Esophagus muscularis mucosa (tissue), 4 donors: Measurements from ENCODE around the gene OMA1. TPM values are rescaled to one million over a fixed set of nuclear protein-coding genes. Genes with fewer than 3 reads are reported as not detected.
"Not testable (repeated sequence)": the region's sequence is repeated elsewhere in the genome, so short reads cannot be mapped to it uniquely, and the experiment has no call there.

Experiments
- DNase-seq: peaks from one replicate; pipeline ENCODE4 v3.0.0-alpha.2; 2017; ENCODE audit errors: extremely low spot score
- H3K27ac ChIP-seq, 4 donors: fragments of 200-600 bp; sonication (generic); replicated peaks in 1 of 4; 1 replicate in 3 of 4; 2 replicates in 1 of 4; pipeline ENCODE4 v1.5.1; 2016 to 2019; ENCODE audit warnings: mild to moderate bottlenecking in 1 of 4
- H3K27me3 ChIP-seq, 4 donors: fragments of 200-600 bp; sonication (generic); one replicate each; pipeline versions ENCODE4 v1.5.1 to v1.6.0; 2016 to 2019
- H3K36me3 ChIP-seq, 4 donors: fragments of 200-600 bp; sonication (generic); one replicate each; pipeline ENCODE4 v1.5.1; 2016 to 2019
- H3K4me1 ChIP-seq, 4 donors: fragments of 200-600 bp; sonication (generic); one replicate each; pipeline ENCODE4 v1.5.1; 2016 to 2019
- H3K4me3 ChIP-seq, 4 donors: fragments of 200-600 bp; sonication (generic); 1 replicate in 2 of 4; 2 replicates in 2 of 4; pipeline ENCODE4 v1.5.1; 2016 to 2019; ENCODE audit warnings: mild to moderate bottlenecking in 4 of 4, moderate library complexity in 1 of 4
- H3K9me3 ChIP-seq, 4 donors: fragments of 200-600 bp; sonication (generic); 1 replicate in 3 of 4; 2 replicates in 1 of 4; pipeline ENCODE4 v1.5.1; 2016 to 2019
- EP300 ChIP-seq: sonication (generic); formaldehyde crosslinking; IDR thresholded peaks from one replicate; pipeline ENCODE4 v1.6.1; 2017; ENCODE audit warnings: antibody characterized with exemption
- POLR2A ChIP-seq: fragments of 450-650 bp; IDR thresholded peaks from one replicate; pipeline ENCODE4 v1.6.1; 2017; ENCODE audit warnings: antibody characterized with exemption, moderate library complexity, mild to moderate bottlenecking, low read depth
- POLR2AphosphoS5 ChIP-seq, 2 donors: sonication (generic); formaldehyde crosslinking; IDR thresholded peaks; one replicate each; pipeline ENCODE4 v1.6.1; 2017; ENCODE audit warnings: antibody characterized with exemption in 2 of 2
- WGBS: methylation state at CpG from one replicate; pipeline ENCODE4 v1.1.5; 2018; 5-methylcytosine and 5-hydroxymethylcytosine counted together
- intact Hi-C: fragments of 100-400 bp; cut with DNase I; formaldehyde crosslinking; loops from one replicate; pipeline ENCODE4 v1.15.1; 2023
- total RNA-seq, 4 donors: library from RNA; depleted of rRNA; stranded (reverse); fragments of >200 nt; gene quantifications; one replicate each; pipeline versions ENCODE4 v1.1.0 to v1.2.1, GENCODE V29; 2016
- TF ChIP-seq, protein P1 (sequence below), 3 experiments: fragments of 200-600 bp in 2 of 3; fragments of 450-650 bp in 1 of 3; sonication (generic) in 2 of 3; IDR thresholded peaks; one replicate each; pipeline ENCODE4 v1.5.1; 2017 to 2019; ENCODE audit warnings: antibody characterized with exemption in 3 of 3, mild to moderate bottlenecking in 2 of 3, moderate library complexity in 1 of 3

OMA1 gene
- total RNA-seq, 4 donors from 2014 or later, result 25.8 to 53.6 (median 32.9) TPM

DNA sequence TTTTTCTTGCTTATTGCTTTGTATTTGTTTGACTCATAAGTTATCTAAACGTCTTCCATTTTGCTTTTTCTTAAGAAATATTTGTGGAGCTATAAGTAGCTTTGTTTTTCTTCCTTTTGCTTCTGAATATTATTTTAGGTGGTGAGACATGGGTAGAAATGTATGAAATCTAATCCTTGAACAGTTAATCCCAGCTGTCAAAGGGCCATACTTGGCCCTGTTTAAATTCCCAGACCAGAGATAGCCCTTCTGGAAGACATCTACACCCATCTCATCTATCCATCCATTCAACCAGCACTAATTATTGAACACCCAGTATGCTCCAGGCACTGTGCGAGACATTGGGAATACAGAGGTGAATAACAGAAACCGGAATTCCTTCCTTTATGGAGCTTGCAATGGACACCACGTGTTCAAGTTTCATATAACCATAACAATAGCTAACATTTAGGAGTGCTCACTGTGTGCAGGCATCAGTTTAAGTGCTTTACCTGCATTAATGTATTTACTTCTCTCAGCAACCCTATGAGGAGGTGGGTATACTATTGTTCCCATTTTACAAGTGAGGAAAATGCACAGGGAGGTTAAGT, 21.8 kb upstream of the OMA1 start:
- intact Hi-C loops, result no loop called here

DNA sequence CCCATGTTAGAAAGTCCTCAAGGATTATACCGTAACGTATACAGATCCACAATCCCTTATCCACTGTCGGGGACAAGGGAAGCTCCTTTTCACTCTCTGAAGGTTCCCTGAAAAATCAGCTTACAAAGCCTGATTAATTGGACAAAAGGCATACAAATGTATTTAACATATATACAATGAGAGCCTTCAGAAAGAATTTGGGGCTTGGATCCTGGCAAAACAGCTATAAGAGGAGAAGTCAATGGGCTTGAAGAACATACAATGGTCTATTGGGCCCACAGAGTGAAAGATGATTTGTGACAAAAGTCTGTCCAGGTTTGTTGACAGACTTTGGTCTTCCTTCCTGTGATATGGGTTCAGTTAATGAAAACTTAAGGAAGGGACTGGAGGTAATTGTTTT, 19.8 kb upstream of the OMA1 start:
- H3K4me1 ChIP-seq, result no peaks in the 10 kb centered on the region
- no peak for DNase-seq
- no peaks in the 10 kb centered on the region for H3K9me3 ChIP-seq
- TF ChIP-seq POLR2A, result no peak
- no peak for TF ChIP-seq EP300
- TF ChIP-seq, protein P1, sequence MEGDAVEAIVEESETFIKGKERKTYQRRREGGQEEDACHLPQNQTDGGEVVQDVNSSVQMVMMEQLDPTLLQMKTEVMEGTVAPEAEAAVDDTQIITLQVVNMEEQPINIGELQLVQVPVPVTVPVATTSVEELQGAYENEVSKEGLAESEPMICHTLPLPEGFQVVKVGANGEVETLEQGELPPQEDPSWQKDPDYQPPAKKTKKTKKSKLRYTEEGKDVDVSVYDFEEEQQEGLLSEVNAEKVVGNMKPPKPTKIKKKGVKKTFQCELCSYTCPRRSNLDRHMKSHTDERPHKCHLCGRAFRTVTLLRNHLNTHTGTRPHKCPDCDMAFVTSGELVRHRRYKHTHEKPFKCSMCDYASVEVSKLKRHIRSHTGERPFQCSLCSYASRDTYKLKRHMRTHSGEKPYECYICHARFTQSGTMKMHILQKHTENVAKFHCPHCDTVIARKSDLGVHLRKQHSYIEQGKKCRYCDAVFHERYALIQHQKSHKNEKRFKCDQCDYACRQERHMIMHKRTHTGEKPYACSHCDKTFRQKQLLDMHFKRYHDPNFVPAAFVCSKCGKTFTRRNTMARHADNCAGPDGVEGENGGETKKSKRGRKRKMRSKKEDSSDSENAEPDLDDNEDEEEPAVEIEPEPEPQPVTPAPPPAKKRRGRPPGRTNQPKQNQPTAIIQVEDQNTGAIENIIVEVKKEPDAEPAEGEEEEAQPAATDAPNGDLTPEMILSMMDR (IDR thresholded peaks at IDR 0.05), result no peak
- TF ChIP-seq POLR2AphosphoS5 (IDR thresholded peaks at IDR 0.05), result no peak
- peaks cover 0 to 10% (median 0%) of the 10 kb centered on the region in 4 donors for H3K27me3 ChIP-seq
- 93% methylated on average over 3 of the region's 3 CpGs for WGBS
- H3K36me3 ChIP-seq, result no peaks in the 10 kb centered on the region
- H3K4me3 ChIP-seq, result no peak overlapping the region
- intact Hi-C loops, result no loop called here
- H3K27ac ChIP-seq, result no peak overlapping the region

More for the DNA sequence above, 21.8 kb upstream of the OMA1 start:
- Histone ChIP-seq H3K9me3 (no peaks in the 10 kb centered on the region), H3K27me3 (peaks cover 0 to 25% (median 3%) of the 10 kb centered on the region in 4 donors), H3K36me3 (no peaks in the 10 kb centered on the region), H3K4me3 (no peak overlapping the region), H3K27ac (no peak overlapping the region), H3K4me1 (no peaks in the 10 kb centered on the region)
- TF ChIP-seq POLR2A (no peak), EP300 (no peak), POLR2AphosphoS5 (IDR thresholded peaks at IDR 0.05) (no peak)
- TF ChIP-seq, protein P1 (IDR thresholded peaks at IDR 0.05), result no peak
- WGBS, result 69% methylated on average over 4 of the region's 4 CpGs
- no peak for DNase-seq

DNA sequence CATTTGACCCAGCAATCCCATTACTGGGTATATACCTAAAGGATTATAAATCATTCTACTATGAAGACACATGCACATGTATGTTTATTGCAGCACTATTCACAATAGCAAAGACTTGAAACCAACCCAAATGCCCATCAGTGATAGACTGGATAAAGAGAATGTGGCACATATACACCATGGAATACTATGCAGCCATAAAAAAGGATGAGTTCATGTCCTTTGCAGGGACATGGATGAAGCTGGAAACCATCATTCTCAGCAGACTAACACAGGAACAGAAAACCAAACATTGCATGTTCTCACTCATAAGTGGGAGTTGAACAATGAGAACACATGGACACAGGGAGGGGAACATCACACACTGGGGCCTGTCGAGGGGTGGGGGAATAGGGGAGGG, 17.2 kb upstream of the OMA1 start:
- H3K4me1 ChIP-seq, H3K27me3 ChIP-seq, H3K4me3 ChIP-seq, intact Hi-C loops, H3K9me3 ChIP-seq, DNase-seq, H3K36me3 ChIP-seq, H3K27ac ChIP-seq: not testable (repeated sequence)
- WGBS, result 80% methylated on average over 1 of the region's 1 CpG

DNA sequence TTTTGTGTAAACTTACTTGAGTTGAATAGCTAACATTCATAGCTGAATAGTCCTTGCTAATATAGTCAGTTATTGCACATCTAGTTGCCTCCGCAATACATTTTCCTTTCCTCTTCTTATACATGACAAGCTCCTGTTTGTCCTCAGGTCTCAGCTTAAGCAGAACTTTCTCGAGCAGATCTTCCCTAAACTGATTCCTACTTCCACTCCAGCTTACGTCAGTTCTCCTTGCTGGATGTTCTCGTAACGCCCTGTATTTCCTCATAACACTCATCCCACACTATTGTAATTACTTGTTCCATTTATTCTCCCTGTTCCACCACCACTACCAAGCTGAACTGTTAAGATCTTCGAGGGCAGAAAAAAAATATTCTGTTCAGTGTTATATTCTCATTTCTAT, 15.1 kb upstream of the OMA1 start:
- no peak overlapping the region for H3K27ac ChIP-seq
- no peak overlapping the region for H3K4me3 ChIP-seq
- no peaks in the 10 kb centered on the region for H3K36me3 ChIP-seq
- intact Hi-C loops, result no loop called here
- 70% methylated on average over 6 of the region's 6 CpGs for WGBS
- no peaks in the 10 kb centered on the region for H3K4me1 ChIP-seq
- TF ChIP-seq, protein P1 (IDR thresholded peaks at IDR 0.05), result no peak
- no peak for TF ChIP-seq POLR2A
- peaks cover 0 to 7% (median 4%) of the 10 kb centered on the region in 4 donors for H3K9me3 ChIP-seq
- no peaks in the 10 kb centered on the region for H3K27me3 ChIP-seq
- DNase-seq, result no peak

DNA sequence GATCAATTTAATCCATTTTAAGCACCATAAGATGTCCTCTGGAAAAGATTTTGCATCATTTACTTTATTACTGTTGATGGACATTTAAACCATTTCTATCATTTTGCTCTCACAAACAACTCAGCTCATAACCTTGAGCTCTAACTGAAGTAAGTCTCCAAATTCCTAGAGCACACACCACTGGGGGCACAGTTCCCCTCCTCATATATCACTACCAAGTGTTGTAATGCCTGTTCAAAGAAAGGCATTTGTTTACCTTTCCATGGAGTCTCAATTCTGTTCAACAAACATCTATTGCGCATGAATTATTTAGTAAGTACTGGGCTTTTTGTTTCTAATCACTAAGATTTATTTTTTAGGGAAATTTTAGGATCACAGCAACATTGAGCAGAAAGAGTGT, 8.9 kb upstream of the OMA1 start:
- no peak overlapping the region for H3K27ac ChIP-seq
- no peaks in the 10 kb centered on the region for H3K4me1 ChIP-seq
- peaks cover 0 to 4% (median 0%) of the 10 kb centered on the region in 4 donors for H3K27me3 ChIP-seq
- no peak for DNase-seq
- intact Hi-C loops, result no loop called here
- WGBS, result 100% methylated on average over 1 of the region's 1 CpG
- H3K9me3 ChIP-seq, result peaks cover 0 to 7% (median 4%) of the 10 kb centered on the region in 4 donors
- no peak for TF ChIP-seq POLR2AphosphoS5 (IDR thresholded peaks at IDR 0.05)
- no peak for TF ChIP-seq EP300
- no peak for TF ChIP-seq POLR2A
- TF ChIP-seq, protein P1 (IDR thresholded peaks at IDR 0.05), result no peak
- H3K36me3 ChIP-seq, result no peaks in the 10 kb centered on the region
- no peak overlapping the region for H3K4me3 ChIP-seq
